HepG2 (cell line): ENCODE data around the gene LINS1. TPM values are rescaled to one million over a fixed set of nuclear protein-coding genes. Genes with fewer than 3 reads are reported as not detected.

Experiments used
- AKAP8 ChIP-seq: sonication (generic); formaldehyde crosslinking; IDR thresholded peaks from 2 replicates; pipeline ENCODE4 v1.5.1; 2020; ENCODE audit warnings: mild to moderate bottlenecking, missing genetic modification reagents
- ATRX ChIP-seq: sonication (generic); formaldehyde crosslinking; IDR thresholded peaks from 2 replicates; pipeline ENCODE4 v1.4.0; 2020; ENCODE audit warnings: missing genetic modification reagents, borderline replicate concordance
- CEBPB ChIP-seq: IDR thresholded peaks from 2 replicates; pipeline ENCODE4 v1.6.1; 2011; ENCODE audit warnings: low read depth, low read length, improper control_type of control experiment, borderline replicate concordance
- DMAP1 ChIP-seq: IDR thresholded peaks from 2 replicates; pipeline ENCODE4 v1.6.1; 2016
- ETS1 ChIP-seq: sonication (generic); formaldehyde crosslinking; IDR thresholded peaks from 2 replicates; pipeline ENCODE4 v1.4.0; 2020; ENCODE audit warnings: missing genetic modification reagents
- MTA3 ChIP-seq: sonication (generic); formaldehyde crosslinking; IDR thresholded peaks from 2 replicates; pipeline ENCODE4 v1.4.0; 2020; ENCODE audit warnings: missing genetic modification reagents
- REST ChIP-seq, 2 experiments: IDR thresholded peaks; 2 replicates each; pipeline ENCODE4 v1.6.1; 2011 to 2012; ENCODE audit warnings: low read length in 2 of 2, borderline replicate concordance in 1 of 2, low read depth in 1 of 2, mild to moderate bottlenecking in 1 of 2, moderate library complexity in 1 of 2
- RORA ChIP-seq: sonication (generic); formaldehyde crosslinking; IDR thresholded peaks from 2 replicates; pipeline ENCODE4 v1.5.0; 2020; ENCODE audit warnings: mild to moderate bottlenecking, missing genetic modification reagents, moderate library complexity
- TAF1 ChIP-seq: sonication (generic); formaldehyde crosslinking; IDR thresholded peaks from 2 replicates; pipeline ENCODE4 v1.4.0; 2020; ENCODE audit warnings: missing genetic modification reagents
- TCF7L2 ChIP-seq: IDR thresholded peaks from 2 replicates; pipeline ENCODE4 v1.6.1; 2011; ENCODE audit warnings: mild to moderate bottlenecking, low read depth, low read length, moderate library complexity
- TFDP1 ChIP-seq: IDR thresholded peaks from 2 replicates; pipeline ENCODE4 v1.6.1; 2016; ENCODE audit warnings: missing compliant biosample characterization, missing genetic modification reagents, borderline replicate concordance
- ZBTB1 ChIP-seq: sonication (generic); formaldehyde crosslinking; IDR thresholded peaks from 2 replicates; pipeline ENCODE4 v1.4.0; 2020; ENCODE audit warnings: missing genetic modification reagents, borderline replicate concordance
- ZBTB34 ChIP-seq: sonication (generic); formaldehyde crosslinking; IDR thresholded peaks from 2 replicates; pipeline ENCODE4 v1.8.0; 2022; ENCODE audit warnings: mild to moderate bottlenecking, missing genetic modification reagents
- ZSCAN12 ChIP-seq: sonication (generic); formaldehyde crosslinking; IDR thresholded peaks from 2 replicates; pipeline ENCODE4 v1.9.0; 2021; ENCODE audit warnings: mild to moderate bottlenecking, missing genetic modification reagents
- ZSCAN20 ChIP-seq: sonication (generic); formaldehyde crosslinking; IDR thresholded peaks from 2 replicates; pipeline ENCODE4 v1.4.0; 2020; ENCODE audit warnings: missing genetic modification reagents, mild to moderate bottlenecking, borderline replicate concordance
- ZSCAN5A ChIP-seq: sonication (generic); formaldehyde crosslinking; IDR thresholded peaks from 2 replicates; pipeline ENCODE4 v1.8.0; 2022; ENCODE audit warnings: mild to moderate bottlenecking, missing genetic modification reagents, borderline replicate concordance
- ZXDC ChIP-seq: sonication (generic); formaldehyde crosslinking; IDR thresholded peaks from 2 replicates; pipeline ENCODE4 v1.5.0; 2020; ENCODE audit warnings: mild to moderate bottlenecking, missing genetic modification reagents
- polyA plus RNA-seq, 8 experiments: library from polyadenylated mRNA; depleted of rRNA in 3 of 8; stranded (reverse) in 7 of 8; unstranded in 1 of 8; fragments of >200 nt; fragmentation: Illumina TruSeq in 4 of 8; extraction: Trizol in 4 of 8; gene quantifications; 2 replicates each; pipeline versions ENCODE4 v1.2.1 to v1.2.3, GENCODE V29; 2011 to 2016; ENCODE audit warnings: low read depth in 4 of 8, missing spikeins in 1 of 8, mixed read lengths in 1 of 8; ENCODE audit not compliant: insufficient read depth in 1 of 8
- total RNA-seq, 5 experiments: library from RNA; depleted of rRNA; stranded (reverse); fragments of >200 nt; fragmentation: Illumina TruSeq; extraction: Trizol; gene quantifications; 2 replicates each; pipeline ENCODE4 v1.2.3, GENCODE V29; 2016; ENCODE audit warnings: low read depth in 1 of 5

LINS1 gene
- total and polyA plus RNA-seq, 2 of the 13 experiments (the other 11 are each of a cell fraction or from before 2014, with no cell fraction given): 9.8 to 10.4 TPM

- 0 out of 2 replicates have a peak, but pooled peaks have one; percentile 14 for TF ChIP-seq TFDP1 (CRISPR knock-in tag)
- TF ChIP-seq ATRX (CRISPR knock-in tag): no peak
- no peak for TF ChIP-seq ETS1 (CRISPR knock-in tag)
- no peak for TF ChIP-seq ZBTB1 (CRISPR knock-in tag)
- no peak for TF ChIP-seq ZSCAN5A (CRISPR knock-in tag)
- TF ChIP-seq TCF7L2: no peak
- no peak for TF ChIP-seq AKAP8
- TF ChIP-seq RORA (CRISPR knock-in tag): no peak
- TF ChIP-seq REST (IDR thresholded peaks at IDR 0.05; ENCODE audit: borderline replicate concordance in 1 of 2, low read depth in 1 of 2, low read length in 2 of 2): no peak; a peak in 1 of 4 replicates
- TF ChIP-seq ZXDC (CRISPR knock-in tag): no peak
- TF ChIP-seq ZSCAN12 (CRISPR knock-in tag): no peak
- no peak for TF ChIP-seq ZBTB34
- no peak for TF ChIP-seq CEBPB
- TF ChIP-seq MTA3 (CRISPR knock-in tag): no peak
- TF ChIP-seq DMAP1 (CRISPR knock-in tag): no peak
- no peak for TF ChIP-seq ZSCAN20
- peak; percentile 51 for TF ChIP-seq TAF1 (CRISPR knock-in tag)
Observed at GRCh38 chr15:100602064-100602822, at the start of gene LINS1, which contains the start of gene ASB7 (continued).
